Stimulated activated CD4-positive, alpha-beta T cell treated with anti-CD3 and anti-CD28 coated beads, Interleukin-2, amount 100 ng/mL, for 24 hours (primary cell): ENCODE data around the gene SF3B2.

ENCODE experiments used
- DNase-seq, 2 donors: peaks; one replicate each; pipeline ENCODE4 v3.0.0-alpha.2; 2020

Gene SF3B2

GRCh38 chr11:66050581-66051231 lies 1.5 kb upstream of the SF3B2 start:
- no peak for DNase-seq

GRCh38 chr11:66051371-66051765 lies 796 bp upstream of the SF3B2 start:
- DNase-seq = no peak

- no peak for DNase-seq
Observed at GRCh38 chr11:66052664-66052982, 459 bp downstream of the SF3B2 start.

GRCh38 chr11:66055021-66055420 lies 2.9 kb downstream of the SF3B2 start:
- no peak for DNase-seq

- DNase-seq = no peak
Observed at GRCh38 chr11:66056501-66056900, 4.3 kb downstream of the SF3B2 start.

- DNase-seq = no peak
Observed at GRCh38 chr11:66059966-66060680, 8.0 kb downstream of the SF3B2 start.

GRCh38 chr11:66061268-66061667 lies 9.1 kb downstream of the SF3B2 start:
- no peak for DNase-seq

- DNase-seq = no peak
Observed at GRCh38 chr11:66062408-66062807, 10.2 kb downstream of the SF3B2 start.

GRCh38 chr11:66063900-66064299 lies 11.7 kb downstream of the SF3B2 start:
- DNase-seq = no peak

GRCh38 chr11:66064571-66064970 lies 12.4 kb downstream of the SF3B2 start:
- no peak for DNase-seq

- DNase-seq = peak in 1 of 2 donors; percentile 15
Observed at GRCh38 chr11:66066751-66067150, 14.6 kb downstream of the SF3B2 start.

- peak in 1 of 2 donors; percentile 17 for DNase-seq
Observed at GRCh38 chr11:66067640-66068039, 15.5 kb downstream of the SF3B2 start.

- DNase-seq = peak; percentile 81 to 85
Observed at GRCh38 chr11:66068154-66068821, 16.1 kb downstream of the SF3B2 start.

- peak; percentile 35 to 53 for DNase-seq
Observed at GRCh38 chr11:66068923-66069714, 17.0 kb downstream of the SF3B2 start.

GRCh38 chr11:66069715-66070603 lies 17.8 kb downstream of the SF3B2 start, which contains the start of gene PACS1:
TSS of gene PACS1 (plus strand) at chr11:66070272. CDS start at chr11:66070487, 215 bp downstream.
- DNase-seq = peak; percentile 72 to 82

- DNase-seq = peak; percentile 35 to 37
Observed at GRCh38 chr11:66070604-66071380, 18.6 kb downstream of the SF3B2 start.

GRCh38 chr11:66071381-66071801 lies 19.2 kb downstream of the SF3B2 start:
- peak in 1 of 2 donors; percentile 30 for DNase-seq

GRCh38 chr11:66072081-66072480 lies 19.9 kb downstream of the SF3B2 start:
- peak in 1 of 2 donors; percentile 18 for DNase-seq

GRCh38 chr11:66072518-66072917 lies 20.4 kb downstream of the SF3B2 start:
- DNase-seq = no peak

- DNase-seq = peak in 1 of 2 donors; percentile 17
Observed at GRCh38 chr11:66073669-66074068, 21.5 kb downstream of the SF3B2 start.

GRCh38 chr11:66075273-66075672 lies 23.1 kb downstream of the SF3B2 start:
- peak in 1 of 2 donors; percentile 12 for DNase-seq
